GM19043 (cell line): Measurements from ENCODE around the gene GIMAP1.

ENCODE experiments used
- ATAC-seq: cut with Tn5 transposase; IDR thresholded peaks from one replicate; pipeline ENCODE4 v1.9.1; 2021; ENCODE audit warnings: low read depth; ENCODE audit not compliant: unreplicated experiment

GIMAP1 gene

GRCh38 chr7:150719960-150720891 lies 3.8 kb downstream of the GIMAP1 start:
- no peak for ATAC-seq

GRCh38 chr7:150721970-150722373 lies 5.6 kb downstream of the GIMAP1 start:
- ATAC-seq = no peak

- no peak for ATAC-seq
Measured at GRCh38 chr7:150722431-150722931, 6.1 kb downstream of the GIMAP1 start.

GRCh38 chr7:150723467-150723866 lies 7.1 kb downstream of the GIMAP1 start:
- no peak for ATAC-seq

GRCh38 chr7:150727381-150727780 lies 11.0 kb downstream of the GIMAP1 start:
- no peak for ATAC-seq

- no peak for ATAC-seq
Measured at GRCh38 chr7:150728011-150728410, 11.6 kb downstream of the GIMAP1 start.

- no peak for ATAC-seq
Measured at GRCh38 chr7:150728609-150729008, 12.2 kb downstream of the GIMAP1 start.

- ATAC-seq = no peak
Measured at GRCh38 chr7:150731916-150732315, 15.5 kb downstream of the GIMAP1 start.

- no peak for ATAC-seq
Measured at GRCh38 chr7:150732786-150733481, 16.5 kb downstream of the GIMAP1 start.

- ATAC-seq = no peak
Measured at GRCh38 chr7:150733482-150734095, 17.2 kb downstream of the GIMAP1 start.

GRCh38 chr7:150734254-150734653 lies 17.8 kb downstream of the GIMAP1 start:
- ATAC-seq = no peak

- no peak for ATAC-seq
Measured at GRCh38 chr7:150735596-150736358, 19.4 kb downstream of the GIMAP1 start.

GRCh38 chr7:150736864-150737263 lies 20.5 kb downstream of the GIMAP1 start:
- peak; percentile 21 for ATAC-seq

- peak; percentile 63 for ATAC-seq
Measured at GRCh38 chr7:150737265-150738055, 21.0 kb downstream of the GIMAP1 start, which contains the start of gene GIMAP5. Gene GIMAP5, plus strand, starts transcription at chr7:150737418. Its CDS starts 3,467 bp downstream, at chr7:150740885.

- no peak for ATAC-seq
Measured at GRCh38 chr7:150738092-150738491, 21.7 kb downstream of the GIMAP1 start.

GRCh38 chr7:150738591-150739001 lies 22.2 kb downstream of the GIMAP1 start:
- ATAC-seq = no peak

- ATAC-seq = no peak
Measured at GRCh38 chr7:150739033-150739432, 22.6 kb downstream of the GIMAP1 start.

- ATAC-seq = no peak
Measured at GRCh38 chr7:150740053-150740452, 23.6 kb downstream of the GIMAP1 start.

GRCh38 chr7:150742286-150742968 lies 26.0 kb downstream of the GIMAP1 start:
- ATAC-seq = no peak
